Neural cell (in vitro differentiated cells): Measurements from ENCODE around the gene SDF2. TPM values are rescaled to one million over a fixed set of nuclear protein-coding genes. Genes with fewer than 3 reads are reported as not detected.

ENCODE experiments used
- H2AFZ ChIP-seq: fragments of 200-600, 300-800 bp; sonication (generic), shearing (Covaris generic); 2 replicates; pipeline ENCODE4 v1.6.0; 2014; ENCODE audit warnings: low read depth, mild to moderate bottlenecking, antibody characterized with exemption, low read length, moderate library complexity
- H3F3A ChIP-seq: fragments of 200-600 bp; shearing (Covaris generic); 2 replicates; pipeline ENCODE4 v1.6.1; 2016; ENCODE audit warnings: mild to moderate bottlenecking, moderate library complexity, mixed read lengths, antibody characterized with exemption, low read length; ENCODE audit not compliant: insufficient read depth, poor library complexity, severe bottlenecking
- H3K27ac ChIP-seq: fragments of 200-600, 300-800 bp; sonication (generic), shearing (Covaris generic); 2 replicates; pipeline ENCODE4 v1.5.1; 2014; ENCODE audit warnings: mild to moderate bottlenecking, low read length, moderate library complexity
- H3K27me3 ChIP-seq: fragments of 300-800, 200-600 bp; sonication (generic), shearing (Covaris generic); 2 replicates; pipeline ENCODE4 v1.6.0; 2014; ENCODE audit warnings: mild to moderate bottlenecking, low read depth, low read length, moderate library complexity; ENCODE audit not compliant: insufficient read depth
- H3K36me3 ChIP-seq: fragments of 300-800, 200-600 bp; sonication (generic), shearing (Covaris generic); 2 replicates; pipeline ENCODE4 v1.5.1; 2014; ENCODE audit warnings: mild to moderate bottlenecking, antibody characterized with exemption, low read length, moderate library complexity; ENCODE audit not compliant: insufficient read depth
- H3K4me2 ChIP-seq: fragments of 300-800, 200-600 bp; sonication (generic), shearing (Covaris generic); 2 replicates; pipeline ENCODE4 v1.6.0; 2014; ENCODE audit warnings: mild to moderate bottlenecking, low read length
- H3K4me3 ChIP-seq: fragments of 300-800, 200-600 bp; sonication (generic), shearing (Covaris generic); 2 replicates; pipeline ENCODE4 v1.5.1; 2014; ENCODE audit warnings: mild to moderate bottlenecking, low read length, moderate library complexity
- H3K79me2 ChIP-seq: fragments of 200-600 bp; shearing (Covaris generic); replicated peaks from 2 replicates; pipeline ENCODE4 v1.6.0; 2014; ENCODE audit warnings: mild to moderate bottlenecking, low read length, moderate library complexity; ENCODE audit not compliant: insufficient read depth
- H3K9ac ChIP-seq: fragments of 300-800, 200-600 bp; sonication (generic), shearing (Covaris generic); 2 replicates; pipeline ENCODE4 v1.6.1; 2016; ENCODE audit warnings: mild to moderate bottlenecking, low read length, mixed read lengths
- H3K9me2 ChIP-seq: fragments of 200-600 bp; shearing (Covaris generic); 2 replicates; pipeline ENCODE4 v1.6.1; 2016; ENCODE audit warnings: mild to moderate bottlenecking, low read length, mixed read lengths; ENCODE audit not compliant: insufficient read depth
- H3K9me3 ChIP-seq: fragments of 200-600, 300-800 bp; sonication (generic), shearing (Covaris generic); 2 replicates; pipeline ENCODE4 v1.6.1; 2016; ENCODE audit warnings: mild to moderate bottlenecking, mixed run types, low read length, moderate library complexity, mixed read lengths
- H4K20me1 ChIP-seq: fragments of 200-600 bp; shearing (Covaris generic); 2 replicates; pipeline ENCODE4 v1.6.1; 2016; ENCODE audit warnings: mild to moderate bottlenecking, mixed run types; ENCODE audit not compliant: insufficient read depth
- CTCF ChIP-seq: fragments of 450-650 bp; IDR thresholded peaks from 2 replicates; pipeline ENCODE4 v1.5.1; 2014; ENCODE audit warnings: antibody characterized with exemption, mild to moderate bottlenecking, moderate library complexity; ENCODE audit not compliant: poor library complexity, severe bottlenecking
- EP300 ChIP-seq: fragments of 450-650 bp; conservative IDR thresholded peaks from 2 replicates; pipeline ENCODE4 v1.6.1; 2014; ENCODE audit warnings: antibody characterized with exemption, mild to moderate bottlenecking, moderate library complexity; ENCODE audit not compliant: poor library complexity, severe bottlenecking
- EZH2 ChIP-seq: fragments of 200-600, 300-800 bp; shearing (Covaris generic), sonication (generic); IDR thresholded peaks from 2 replicates; pipeline ENCODE4 v1.6.1; 2014; ENCODE audit warnings: antibody characterized with exemption, low read length, borderline replicate concordance, mild to moderate bottlenecking; ENCODE audit not compliant: insufficient read depth, poor library complexity, severe bottlenecking
- MXI1 ChIP-seq: fragments of 450-650 bp; conservative IDR thresholded peaks from 2 replicates; pipeline ENCODE4 v1.6.1; 2014; ENCODE audit warnings: antibody characterized with exemption, mild to moderate bottlenecking; ENCODE audit not compliant: poor library complexity, severe bottlenecking
- POLR2AphosphoS5 ChIP-seq: IDR thresholded peaks from 2 replicates; pipeline ENCODE4 v1.6.1; 2012
- RAD21 ChIP-seq: fragments of 450-650 bp; conservative IDR thresholded peaks from 2 replicates; pipeline ENCODE4 v1.6.1; 2014; ENCODE audit warnings: antibody characterized with exemption, mild to moderate bottlenecking, moderate library complexity
- REST ChIP-seq: IDR thresholded peaks from 2 replicates; pipeline ENCODE4 v1.6.1; 2012; ENCODE audit warnings: borderline replicate concordance
- SMC3 ChIP-seq: fragments of 450-650 bp; conservative IDR thresholded peaks from 2 replicates; pipeline ENCODE4 v1.6.1; 2014; ENCODE audit warnings: antibody characterized with exemption, mild to moderate bottlenecking, moderate library complexity; ENCODE audit not compliant: poor library complexity
- TAF1 ChIP-seq: IDR thresholded peaks from 2 replicates; pipeline ENCODE4 v1.6.1; 2012; ENCODE audit warnings: low read depth
- polyA plus RNA-seq: library from polyadenylated mRNA; depleted of rRNA; stranded (reverse); fragments of >200 nt; gene quantifications from 2 replicates; pipeline ENCODE4 v1.2.3, GENCODE V29; 2014

Gene SDF2
- polyA plus RNA-seq, 1 donor from 2014 or later = 129 TPM

GRCh38 chr17:28706471-28707338 lies 45.0 kb upstream of the SDF2 start:
- Histone ChIP-seq H3K79me2 (no peaks in the 10 kb centered on the region), H3K9me3 (no peaks in the 10 kb centered on the region), H4K20me1 (no peaks in the 10 kb centered on the region), H3F3A (peaks cover 3% of the 10 kb centered on the region), H3K4me3 (no peak overlapping the region), H3K9me2 (no peaks in the 10 kb centered on the region), H3K27me3 (no peaks in the 10 kb centered on the region), H3K36me3 (no peaks in the 10 kb centered on the region), H2AFZ (no peak overlapping the region), H3K9ac (no peak overlapping the region), H3K4me2 (no peak overlapping the region), H3K27ac (no peak overlapping the region)
- TF ChIP-seq TAF1 (no peak), CTCF (no peak), REST (no peak), POLR2AphosphoS5 (no peak), MXI1 (no peak), EP300 (no peak), RAD21 (no peak)

GRCh38 chr17:28705728-28706334 lies 44.1 kb upstream of the SDF2 start:
- H3K9ac ChIP-seq = no peak overlapping the region
- no peaks in the 10 kb centered on the region for H3K79me2 ChIP-seq
- H3K27ac ChIP-seq = no peak overlapping the region

More at GRCh38 chr17:28705728-28706334, 44.1 kb upstream of the SDF2 start:
- H3F3A ChIP-seq = peaks cover 3% of the 10 kb centered on the region
- H3K4me2 ChIP-seq = no peak overlapping the region
- no peak overlapping the region for H3K4me3 ChIP-seq
- no peaks in the 10 kb centered on the region for H3K27me3 ChIP-seq
- no peak for TF ChIP-seq TAF1
- TF ChIP-seq EP300 = no peak
- no peak for TF ChIP-seq CTCF
- TF ChIP-seq EZH2 = no peak
- no peak for TF ChIP-seq MXI1
- TF ChIP-seq SMC3 = no peak
- TF ChIP-seq REST = no peak
- no peaks in the 10 kb centered on the region for H4K20me1 ChIP-seq
- H3K9me3 ChIP-seq = no peaks in the 10 kb centered on the region
- no peaks in the 10 kb centered on the region for H3K36me3 ChIP-seq
- no peak overlapping the region for H2AFZ ChIP-seq
- no peaks in the 10 kb centered on the region for H3K9me2 ChIP-seq
